GM12892 (cell line): ENCODE data around the gene RTF2.

Experiments used
- DNase-seq: peaks from one replicate; pipeline ENCODE4 v3.0.0; 2011; ENCODE audit not compliant: insufficient read length
- FAIRE-seq: peaks from 2 replicates; lab custom pipeline; 2011; peaks lifted over from hg19 to GRCh38; lab: Jason Lieb, UNC
- POLR2A ChIP-seq: IDR thresholded peaks from 2 replicates; pipeline ENCODE4 v1.6.1; 2011; ENCODE audit warnings: low read depth, low read length, control low read depth
- POLR2AphosphoS5 ChIP-seq: IDR thresholded peaks from 2 replicates; pipeline ENCODE4 v1.6.1; 2011; ENCODE audit warnings: low read depth, low read length, control low read depth
- TAF1 ChIP-seq: IDR thresholded peaks from 2 replicates; pipeline ENCODE4 v1.6.1; 2011; ENCODE audit warnings: low read depth, mild to moderate bottlenecking, control low read depth, low read length, borderline replicate concordance

The RTF2 gene

GRCh38 chr20:56463428-56463827 is 5.0 kb upstream of the RTF2 start:
- DNase-seq (no peak), FAIRE-seq (no peak)
- TF ChIP-seq TAF1, result no peak
- TF ChIP-seq POLR2A, result no peak
- TF ChIP-seq POLR2AphosphoS5, result no peak

- DNase-seq, result no peak
- no peak for FAIRE-seq
- TF ChIP-seq POLR2A (no peak), TAF1 (no peak), POLR2AphosphoS5 (no peak)
Measured at GRCh38 chr20:56465997-56466396, 2.4 kb upstream of the RTF2 start.

GRCh38 chr20:56467968-56468315 is 485 bp upstream of the RTF2 start:
- no peak for FAIRE-seq
- DNase-seq, result no peak
- TF ChIP-seq TAF1 (no peak), POLR2AphosphoS5 (no peak), POLR2A (no peak)

- TF ChIP-seq POLR2A (no peak), TAF1 (no peak), POLR2AphosphoS5 (no peak)
- no peak for FAIRE-seq
- DNase-seq, result no peak
Measured at GRCh38 chr20:56469077-56469449, 636 bp downstream of the RTF2 start.

GRCh38 chr20:56483970-56484369 is 15.5 kb downstream of the RTF2 start:
- FAIRE-seq, result no peak
- TF ChIP-seq POLR2AphosphoS5 (no peak), POLR2A (no peak), TAF1 (no peak)

GRCh38 chr20:56487216-56487615 is 18.8 kb downstream of the RTF2 start:
- DNase-seq (no peak), FAIRE-seq (no peak)
- TF ChIP-seq TAF1 (no peak), POLR2AphosphoS5 (no peak), POLR2A (no peak)

More at GRCh38 chr20:56483970-56484369, 15.5 kb downstream of the RTF2 start:
- no peak for DNase-seq

- no peak for FAIRE-seq
- TF ChIP-seq POLR2AphosphoS5 (no peak), POLR2A (no peak), TAF1 (no peak)
- no peak for DNase-seq
Measured at GRCh38 chr20:56488566-56488965, 20.1 kb downstream of the RTF2 start.

- TF ChIP-seq POLR2AphosphoS5 (no peak), TAF1 (no peak), POLR2A (no peak)
- DNase-seq (no peak), FAIRE-seq (no peak)
Measured at GRCh38 chr20:56501116-56501515, 32.7 kb downstream of the RTF2 start.

GRCh38 chr20:56503916-56504315 is 35.5 kb downstream of the RTF2 start:
- FAIRE-seq (no peak), DNase-seq (no peak)
- TF ChIP-seq POLR2AphosphoS5 (no peak), POLR2A (no peak), TAF1 (no peak)

GRCh38 chr20:56504373-56505005 is 36.1 kb downstream of the RTF2 start:
- TF ChIP-seq TAF1, result no peak
- no peak for TF ChIP-seq POLR2AphosphoS5
- TF ChIP-seq POLR2A, result no peak
- DNase-seq (peak; percentile 23), FAIRE-seq (no peak)

- TF ChIP-seq POLR2A, result no peak
- no peak for TF ChIP-seq POLR2AphosphoS5
- TF ChIP-seq TAF1, result no peak
- DNase-seq (no peak), FAIRE-seq (no peak)
Measured at GRCh38 chr20:56506103-56506502, 37.7 kb downstream of the RTF2 start.

- FAIRE-seq, result no peak
- TF ChIP-seq POLR2A (no peak), TAF1 (no peak), POLR2AphosphoS5 (no peak)
Measured at GRCh38 chr20:56511926-56512325, 43.5 kb downstream of the RTF2 start.

More at GRCh38 chr20:56511926-56512325, 43.5 kb downstream of the RTF2 start:
- no peak for DNase-seq
